HL-60 (cell line): ENCODE measurements around the gene RASAL2.

Source experiments
- GABPA ChIP-seq: IDR thresholded peaks from 2 replicates; pipeline ENCODE4 v1.6.1; 2012; ENCODE audit warnings: low read depth
- POLR2AphosphoS5 ChIP-seq: IDR thresholded peaks from 2 replicates; pipeline ENCODE4 v1.6.1; 2012; ENCODE audit warnings: low read depth
- SPI1 ChIP-seq: IDR thresholded peaks from 2 replicates; pipeline ENCODE4 v1.6.1; 2012; ENCODE audit warnings: low read depth, mild to moderate bottlenecking, borderline replicate concordance
- TF ChIP-seq, protein P1 (sequence below): IDR thresholded peaks from one replicate; pipeline ENCODE4 v1.5.1; 2011; ENCODE audit warnings: low read length, control low read depth, inconsistent platforms; ENCODE audit not compliant: insufficient read depth

DNA sequence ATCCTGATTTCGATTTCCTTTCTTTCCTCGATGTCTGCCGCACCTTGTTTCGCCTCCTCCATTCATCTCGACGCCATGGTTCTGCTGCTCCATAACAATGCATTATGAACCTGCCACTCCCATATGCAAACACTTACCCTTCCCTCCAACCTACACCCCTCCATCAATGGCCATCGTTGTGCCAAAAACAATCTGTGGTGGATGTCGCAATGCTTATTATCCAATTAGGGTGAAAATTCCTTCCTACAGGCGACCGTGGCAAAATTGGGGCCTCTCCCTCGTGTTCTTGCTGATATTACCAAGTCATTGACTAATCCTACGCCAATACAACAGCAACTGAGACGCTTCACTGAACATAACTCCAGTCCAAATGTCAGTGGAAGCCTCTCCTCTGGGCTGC is 362.6 kb downstream of the RASAL2 start:
- TF ChIP-seq, protein P1, sequence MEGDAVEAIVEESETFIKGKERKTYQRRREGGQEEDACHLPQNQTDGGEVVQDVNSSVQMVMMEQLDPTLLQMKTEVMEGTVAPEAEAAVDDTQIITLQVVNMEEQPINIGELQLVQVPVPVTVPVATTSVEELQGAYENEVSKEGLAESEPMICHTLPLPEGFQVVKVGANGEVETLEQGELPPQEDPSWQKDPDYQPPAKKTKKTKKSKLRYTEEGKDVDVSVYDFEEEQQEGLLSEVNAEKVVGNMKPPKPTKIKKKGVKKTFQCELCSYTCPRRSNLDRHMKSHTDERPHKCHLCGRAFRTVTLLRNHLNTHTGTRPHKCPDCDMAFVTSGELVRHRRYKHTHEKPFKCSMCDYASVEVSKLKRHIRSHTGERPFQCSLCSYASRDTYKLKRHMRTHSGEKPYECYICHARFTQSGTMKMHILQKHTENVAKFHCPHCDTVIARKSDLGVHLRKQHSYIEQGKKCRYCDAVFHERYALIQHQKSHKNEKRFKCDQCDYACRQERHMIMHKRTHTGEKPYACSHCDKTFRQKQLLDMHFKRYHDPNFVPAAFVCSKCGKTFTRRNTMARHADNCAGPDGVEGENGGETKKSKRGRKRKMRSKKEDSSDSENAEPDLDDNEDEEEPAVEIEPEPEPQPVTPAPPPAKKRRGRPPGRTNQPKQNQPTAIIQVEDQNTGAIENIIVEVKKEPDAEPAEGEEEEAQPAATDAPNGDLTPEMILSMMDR, result no peak
- TF ChIP-seq POLR2AphosphoS5, result no peak
- TF ChIP-seq SPI1, result no peak
- no peak for TF ChIP-seq GABPA
